ENCODE data around the gene RFK.

RFK gene

DNA sequence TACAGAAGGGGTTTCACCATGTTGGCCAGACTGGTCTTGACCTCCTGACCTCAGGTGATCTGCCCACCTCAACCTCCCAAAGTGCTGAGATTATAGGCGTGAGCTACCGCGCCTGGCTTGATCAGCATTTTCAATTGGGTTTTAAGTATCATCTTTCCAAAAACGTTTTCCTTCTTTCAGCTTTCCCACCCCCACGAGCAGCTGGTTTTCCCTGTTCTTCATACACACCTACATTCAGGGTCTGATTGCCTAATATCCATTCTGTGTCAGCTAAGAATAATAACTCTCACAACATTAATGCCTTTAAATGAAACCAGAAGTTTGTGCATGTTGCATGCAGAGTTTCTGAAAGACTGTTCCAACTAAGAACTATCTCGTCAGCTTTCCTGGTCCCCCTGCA lies 38.3 kb downstream of the RFK start:
- TF ChIP-seq, protein P1, sequence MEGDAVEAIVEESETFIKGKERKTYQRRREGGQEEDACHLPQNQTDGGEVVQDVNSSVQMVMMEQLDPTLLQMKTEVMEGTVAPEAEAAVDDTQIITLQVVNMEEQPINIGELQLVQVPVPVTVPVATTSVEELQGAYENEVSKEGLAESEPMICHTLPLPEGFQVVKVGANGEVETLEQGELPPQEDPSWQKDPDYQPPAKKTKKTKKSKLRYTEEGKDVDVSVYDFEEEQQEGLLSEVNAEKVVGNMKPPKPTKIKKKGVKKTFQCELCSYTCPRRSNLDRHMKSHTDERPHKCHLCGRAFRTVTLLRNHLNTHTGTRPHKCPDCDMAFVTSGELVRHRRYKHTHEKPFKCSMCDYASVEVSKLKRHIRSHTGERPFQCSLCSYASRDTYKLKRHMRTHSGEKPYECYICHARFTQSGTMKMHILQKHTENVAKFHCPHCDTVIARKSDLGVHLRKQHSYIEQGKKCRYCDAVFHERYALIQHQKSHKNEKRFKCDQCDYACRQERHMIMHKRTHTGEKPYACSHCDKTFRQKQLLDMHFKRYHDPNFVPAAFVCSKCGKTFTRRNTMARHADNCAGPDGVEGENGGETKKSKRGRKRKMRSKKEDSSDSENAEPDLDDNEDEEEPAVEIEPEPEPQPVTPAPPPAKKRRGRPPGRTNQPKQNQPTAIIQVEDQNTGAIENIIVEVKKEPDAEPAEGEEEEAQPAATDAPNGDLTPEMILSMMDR (IDR thresholded peaks at IDR 0.05; ENCODE audit: borderline replicate concordance, control extremely low read depth, extremely low read depth, insufficient read depth, missing control alignments): no peak
- no peak for DNase-seq (ENCODE audit: low spot score)
- in situ Hi-C loops (cut with MboI; ENCODE audit: low sequenced_read_pairs, unreplicated experiment): no loop called here

DNA sequence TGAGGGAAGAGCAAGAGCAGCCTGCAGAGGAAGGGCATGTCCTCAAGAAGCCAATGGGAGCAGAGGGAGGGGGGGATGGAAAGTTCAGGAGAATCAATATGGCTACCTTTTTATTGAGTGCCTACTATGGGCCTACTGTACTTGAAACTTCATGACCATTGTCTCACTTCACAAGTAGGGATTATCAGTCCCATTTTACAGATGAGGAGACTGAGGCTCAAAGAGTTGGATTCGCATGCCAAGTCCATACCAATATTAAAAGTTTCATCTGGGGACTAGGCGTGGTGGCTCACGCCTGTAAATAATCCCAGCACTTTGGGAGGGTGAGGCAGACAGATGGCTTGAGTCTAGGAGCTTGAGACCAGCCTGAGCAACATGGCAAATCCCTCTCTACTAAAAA lies 40.0 kb downstream of the RFK start:
- in situ Hi-C loops (cut with MboI; ENCODE audit: low sequenced_read_pairs, unreplicated experiment): no loop called here
- TF ChIP-seq, protein P1 (IDR thresholded peaks at IDR 0.05; ENCODE audit: borderline replicate concordance, control extremely low read depth, extremely low read depth, insufficient read depth, missing control alignments): no peak
- no peak for DNase-seq (ENCODE audit: low spot score)

DNA sequence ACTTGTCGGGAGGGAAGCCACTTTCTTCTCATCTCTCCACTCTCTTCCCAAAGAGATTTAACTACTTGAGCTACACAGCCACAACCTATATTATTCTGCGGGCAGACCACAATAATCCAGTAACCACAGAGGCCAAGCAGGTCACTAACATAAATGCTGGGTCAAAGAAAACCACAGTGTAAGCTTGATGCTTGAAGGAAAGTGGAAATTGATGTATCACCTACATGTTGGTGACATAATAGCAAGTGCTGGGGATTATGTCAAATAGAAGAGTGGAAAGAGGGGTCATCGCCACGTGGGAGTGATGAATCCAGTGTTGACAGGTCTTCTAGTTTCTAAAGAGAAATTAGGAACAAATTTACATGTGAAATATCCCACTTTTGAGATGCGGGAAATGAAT lies 40.9 kb downstream of the RFK start:
- in situ Hi-C loops (cut with MboI; ENCODE audit: low sequenced_read_pairs, unreplicated experiment): no loop called here
- TF ChIP-seq, protein P1 (IDR thresholded peaks at IDR 0.05; ENCODE audit: borderline replicate concordance, control extremely low read depth, extremely low read depth, insufficient read depth, missing control alignments): no peak
- DNase-seq (ENCODE audit: low spot score): no peak

DNA sequence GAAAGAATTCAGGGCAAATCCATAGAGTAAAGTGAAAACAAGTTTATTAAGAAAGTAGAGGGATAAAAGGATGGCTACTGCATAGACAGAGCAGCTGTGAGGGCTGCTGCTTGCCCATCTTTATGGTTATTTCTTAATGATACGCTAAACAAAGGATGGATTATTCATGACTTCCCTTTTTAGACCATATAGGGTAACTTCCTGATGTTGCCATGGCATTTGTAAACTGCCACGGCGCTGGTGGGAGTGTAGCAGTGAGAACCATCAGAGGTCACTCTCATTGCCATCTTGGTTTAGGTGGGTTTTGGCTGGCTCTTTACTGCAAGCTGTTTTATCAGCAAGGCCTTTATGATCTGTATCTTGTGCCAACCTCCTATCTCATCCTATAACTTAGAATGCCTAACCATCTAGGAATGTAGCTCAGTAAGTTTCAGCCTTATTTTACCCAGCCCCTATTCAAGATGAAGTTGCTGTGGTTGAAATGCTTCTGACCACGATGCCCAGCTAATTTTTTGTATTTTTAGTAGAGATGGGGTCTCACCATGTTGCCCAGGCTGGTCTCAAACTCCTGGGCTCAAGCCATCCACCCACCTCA lies 42.1 kb downstream of the RFK start:
- TF ChIP-seq, protein P1 (IDR thresholded peaks at IDR 0.05; ENCODE audit: borderline replicate concordance, control extremely low read depth, extremely low read depth, insufficient read depth, missing control alignments): no peak
- in situ Hi-C loops (cut with MboI; ENCODE audit: low sequenced_read_pairs, unreplicated experiment): no loop called here

DNA sequence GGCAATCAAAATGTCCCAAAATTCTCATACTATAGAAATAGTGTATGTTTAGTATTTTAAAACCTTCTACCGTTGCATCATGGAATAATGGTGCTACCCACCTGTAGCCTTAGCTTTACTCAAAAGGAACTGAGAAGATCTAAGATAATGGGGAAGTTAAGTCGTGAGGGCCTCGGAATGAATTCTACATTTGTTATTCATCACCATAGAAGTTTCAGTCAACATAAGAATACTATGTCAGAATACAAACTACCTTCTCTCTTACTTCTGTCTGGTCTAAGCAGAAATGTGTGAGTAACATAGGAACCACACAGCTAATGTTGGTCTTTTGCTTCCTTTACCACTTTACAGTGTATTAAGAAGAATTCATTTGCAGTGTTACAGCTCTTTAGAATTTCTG lies 43.2 kb downstream of the RFK start:
- in situ Hi-C loops (cut with MboI; ENCODE audit: low sequenced_read_pairs, unreplicated experiment): no loop called here
- TF ChIP-seq, protein P1 (IDR thresholded peaks at IDR 0.05; ENCODE audit: borderline replicate concordance, control extremely low read depth, extremely low read depth, insufficient read depth, missing control alignments): no peak
- no peak for DNase-seq (ENCODE audit: low spot score)

More for the DNA sequence above, 42.1 kb downstream of the RFK start:
- DNase-seq (ENCODE audit: low spot score): no peak

DNA sequence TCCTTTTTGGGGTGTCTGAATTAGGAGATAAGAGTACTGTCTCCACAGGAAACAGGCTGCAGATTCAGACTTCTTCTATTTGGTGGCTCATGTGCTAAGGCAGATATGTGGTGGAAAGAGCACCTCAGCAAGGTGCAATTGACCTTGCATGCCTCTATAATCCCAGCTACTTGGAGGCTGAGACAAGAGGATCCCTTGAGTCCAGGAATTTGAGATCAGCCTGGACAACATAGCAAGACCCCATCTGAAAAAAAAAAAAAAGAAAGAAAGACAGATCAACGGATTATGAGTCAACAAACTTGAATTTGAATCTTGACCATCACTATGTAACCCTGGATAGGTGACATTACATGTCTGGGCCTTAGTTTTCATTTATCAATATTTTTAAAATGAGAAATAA lies 44.4 kb downstream of the RFK start:
- DNase-seq (ENCODE audit: low spot score): no peak
- in situ Hi-C loops (cut with MboI; ENCODE audit: low sequenced_read_pairs, unreplicated experiment): no loop called here
- TF ChIP-seq, protein P1 (IDR thresholded peaks at IDR 0.05; ENCODE audit: borderline replicate concordance, control extremely low read depth, extremely low read depth, insufficient read depth, missing control alignments): no peak
